Left lung (tissue), 10 donors: ENCODE results near the gene DCXR. TPM values are rescaled to one million over a fixed set of nuclear protein-coding genes. Genes with fewer than 3 reads are reported as not detected.

ENCODE experiments used
- ATAC-seq: fragments of 200-7000 bp; cut with Tn5 transposase; one replicate; pipeline ENCODE4 v1.9.1; 2020; ENCODE audit warnings: moderate library complexity
- DNase-seq, 4 donors: peaks; one replicate each; pipeline ENCODE4 v3.0.0-alpha.2; 2013 to 2020
- H3K27ac ChIP-seq, 2 donors: fragments of 200-600 bp; sonication (generic) in 1 of 2; one replicate each; pipeline versions ENCODE4 v1.5.0 to v1.8.0; 2020 to 2021
- H3K27me3 ChIP-seq, 2 donors: fragments of 200-600 bp; sonication (generic) in 1 of 2; one replicate each; pipeline versions ENCODE4 v1.5.0 to v1.8.0; 2020 to 2021
- H3K36me3 ChIP-seq, 2 donors: fragments of 200-600 bp; sonication (generic) in 1 of 2; one replicate each; pipeline versions ENCODE4 v1.5.0 to v1.8.0; 2020 to 2021
- H3K4me1 ChIP-seq, 2 donors: fragments of 200-600 bp; one replicate each; pipeline ENCODE4 v1.8.0; 2021
- H3K4me3 ChIP-seq, 2 donors: fragments of 200-600 bp; sonication (generic) in 1 of 2; one replicate each; pipeline versions ENCODE4 v1.5.0 to v1.8.0; 2020 to 2021; ENCODE audit warnings: mild to moderate bottlenecking in 1 of 2
- H3K9me3 ChIP-seq, 2 donors: fragments of 200-600 bp; sonication (generic) in 1 of 2; one replicate each; pipeline versions ENCODE4 v1.5.0 to v1.8.0; 2020 to 2021
- CTCF ChIP-seq, 2 donors: fragments of 200-600 bp; sonication (generic) in 1 of 2; IDR thresholded peaks; one replicate each; pipeline versions ENCODE4 v1.5.0 to v1.8.0; 2021; ENCODE audit warnings: antibody characterized with exemption in 2 of 2
- intact Hi-C, 2 donors: fragments of 100-400 bp; cut with DNase I; formaldehyde crosslinking; loops; one replicate each; pipeline versions ENCODE4 v1.11.2 to v1.14.2; 2022
- polyA plus RNA-seq, 6 donors: library from polyadenylated mRNA; unstranded; fragments of 120-200 nt; gene quantifications; one replicate each; pipeline ENCODE4 v1.2.1, GENCODE V29; 2013; ENCODE audit not compliant: insufficient read length in 6 of 6
- total RNA-seq, 2 donors: library from RNA; stranded (reverse); fragmentation: NEBNext Ultra II Directional; extraction: Animal tissue kit (Norgen Biotek cat#: 25700); gene quantifications; one replicate each; pipeline ENCODE4 v1.2.1, GENCODE V29; 2021
- donor health status: DM: no; HTN: yes; CAD: no.
- donor health status: DM: no; HTN: no; CAD: no.

DCXR gene
- total and polyA plus RNA-seq, 8 donors: 56.0 to 152 (median 79.4) TPM

- TF ChIP-seq CTCF (IDR thresholded peaks at IDR 0.05): peak; percentile 60 to 66
- DNase-seq: peak; percentile 60 to 87 (median 79)
- H3K4me1 ChIP-seq: peaks cover 25 to 39% of the 10 kb centered on the region in 2 donors
Measured at GRCh38 chr17:82021107-82021899, 16.2 kb downstream of the DCXR start.

GRCh38 chr17:82020572-82021106 is 16.9 kb downstream of the DCXR start:
- Histone ChIP-seq H3K36me3 (peaks cover 0 to 16% of the 10 kb centered on the region in 2 donors), H3K27me3 (no peaks in the 10 kb centered on the region), H3K27ac (no peak overlapping the region), H3K4me3 (peak overlapping the region in 1 of 2 donors; percentile 99), H3K4me1 (peaks cover 25 to 39% of the 10 kb centered on the region in 2 donors), H3K9me3 (no peaks in the 10 kb centered on the region)
- intact Hi-C loops: loop anchor here in 1 of 2 donors (1.0 kb wide), 1 partner anchor 61 kb away; no protein-coding TSS in a partner anchor
- DNase-seq (no peak), ATAC-seq (no peak)
- no peak for TF ChIP-seq CTCF (IDR thresholded peaks at IDR 0.05)

More at GRCh38 chr17:82021107-82021899, 16.2 kb downstream of the DCXR start:
- peaks cover 0 to 16% of the 10 kb centered on the region in 2 donors for H3K36me3 ChIP-seq
- intact Hi-C loops: loop anchor here in 1 of 2 donors (1.0 kb wide), 1 partner anchor 62 kb away; no protein-coding TSS in a partner anchor
- no peaks in the 10 kb centered on the region for H3K9me3 ChIP-seq
- no peak overlapping the region for H3K27ac ChIP-seq
- peak overlapping the region in 1 of 2 donors; percentile 99 for H3K4me3 ChIP-seq
- H3K27me3 ChIP-seq: no peaks in the 10 kb centered on the region
- ATAC-seq: peak; percentile 23

- peaks cover 25 to 39% of the 10 kb centered on the region in 2 donors for H3K4me1 ChIP-seq
- H3K27ac ChIP-seq: no peak overlapping the region
- peaks cover 0 to 16% of the 10 kb centered on the region in 2 donors for H3K36me3 ChIP-seq
- no peaks in the 10 kb centered on the region for H3K27me3 ChIP-seq
- no peaks in the 10 kb centered on the region for H3K9me3 ChIP-seq
- intact Hi-C loops: no loop called here
- no peak overlapping the region for H3K4me3 ChIP-seq
- ATAC-seq (no peak), DNase-seq (peak in 1 of 4 donors; percentile 93)
- peak; percentile 52 to 74 for TF ChIP-seq CTCF (IDR thresholded peaks at IDR 0.05)
Measured at GRCh38 chr17:82019690-82020571, 17.6 kb downstream of the DCXR start.

- TF ChIP-seq CTCF (IDR thresholded peaks at IDR 0.05): no peak
- DNase-seq (no peak), ATAC-seq (no peak)
- Histone ChIP-seq H3K27me3 (no peaks in the 10 kb centered on the region), H3K27ac (no peak overlapping the region), H3K4me3 (no peak overlapping the region), H3K36me3 (peaks cover 0 to 16% of the 10 kb centered on the region in 2 donors), H3K9me3 (no peaks in the 10 kb centered on the region), H3K4me1 (peaks cover 22 to 35% of the 10 kb centered on the region in 2 donors)
- intact Hi-C loops: no loop called here
Measured at GRCh38 chr17:82018989-82019689, 18.4 kb downstream of the DCXR start.
